HepG2 (cell line): ENCODE results near the gene PDP2. TPM values are rescaled to one million over a fixed set of nuclear protein-coding genes. Genes with fewer than 3 reads are reported as not detected.
A peak's percentile ranks its signal among the peaks of the same experiment; 100 is the strongest.

ENCODE experiments used
- ASH2L ChIP-seq: fragments of 300-600, 200-600 bp; sonication (generic); IDR thresholded peaks from 2 replicates; pipeline ENCODE4 v1.7.0; 2017; ENCODE audit warnings: low read depth, mild to moderate bottlenecking, moderate library complexity, mixed read lengths, low read length; ENCODE audit not compliant: insufficient read length
- CBX1 ChIP-seq: IDR thresholded peaks from one replicate; pipeline ENCODE4 v1.6.1; 2016; ENCODE audit warnings: antibody characterized with exemption, low read depth
- CSRNP1 ChIP-seq: sonication (generic); formaldehyde crosslinking; IDR thresholded peaks from 2 replicates; pipeline ENCODE4 v1.8.1; 2023; ENCODE audit warnings: mild to moderate bottlenecking, missing genetic modification reagents
- HBP1 ChIP-seq: IDR thresholded peaks from 2 replicates; pipeline ENCODE4 v1.6.1; 2016; ENCODE audit warnings: low read depth, control low read depth
- HOXA3 ChIP-seq: sonication (generic); formaldehyde crosslinking; IDR thresholded peaks from 2 replicates; pipeline ENCODE4 v1.5.0; 2020; ENCODE audit warnings: missing genetic modification reagents
- KDM5A ChIP-seq: fragments of 200-600 bp; sonication (generic); IDR thresholded peaks from 2 replicates; pipeline ENCODE4 v1.7.0; 2018; ENCODE audit warnings: antibody characterized with exemption, mild to moderate bottlenecking, low read length, borderline replicate concordance
- KLF6 ChIP-seq: IDR thresholded peaks from 2 replicates; pipeline ENCODE4 v1.8.0; 2016; ENCODE audit warnings: missing biosample characterization, missing genetic modification reagents
- MLX ChIP-seq: IDR thresholded peaks from 2 replicates; pipeline ENCODE4 v1.6.1; 2016
- NFIB ChIP-seq: sonication (generic); formaldehyde crosslinking; IDR thresholded peaks from 2 replicates; pipeline ENCODE4 v1.9.0; 2021; ENCODE audit warnings: missing genetic modification reagents, mild to moderate bottlenecking, borderline replicate concordance
- NR2C2 ChIP-seq: sonication (generic); formaldehyde crosslinking; IDR thresholded peaks from 2 replicates; pipeline ENCODE4 v1.4.0; 2020; ENCODE audit warnings: missing genetic modification reagents, mild to moderate bottlenecking, moderate library complexity, borderline replicate concordance
- PRMT3 ChIP-seq: sonication (generic); formaldehyde crosslinking; IDR thresholded peaks from 2 replicates; pipeline ENCODE4 v1.8.1; 2022; ENCODE audit warnings: low read depth, mild to moderate bottlenecking, moderate library complexity, missing genetic modification reagents, borderline replicate concordance
- RFX5 ChIP-seq: IDR thresholded peaks from 2 replicates; pipeline ENCODE4 v1.6.1; 2011; ENCODE audit warnings: low read depth, low read length, improper control_type of control experiment
- SIX1 ChIP-seq: sonication (generic); formaldehyde crosslinking; IDR thresholded peaks from 2 replicates; pipeline ENCODE4 v1.4.0; 2020; ENCODE audit warnings: missing genetic modification reagents, borderline replicate concordance
- SMARCC2 ChIP-seq: fragments of 450-650 bp; IDR thresholded peaks from 2 replicates; pipeline ENCODE4 v1.6.1; 2017; ENCODE audit warnings: antibody characterized with exemption, mild to moderate bottlenecking
- SP4 ChIP-seq: sonication (generic); formaldehyde crosslinking; IDR thresholded peaks from 2 replicates; pipeline ENCODE4 v1.8.1; 2023; ENCODE audit warnings: mild to moderate bottlenecking, missing genetic modification reagents
- TFDP2 ChIP-seq: sonication (generic); formaldehyde crosslinking; IDR thresholded peaks from 2 replicates; pipeline ENCODE4 v1.4.0; 2020; ENCODE audit warnings: missing genetic modification reagents
- YEATS4 ChIP-seq: sonication (generic); formaldehyde crosslinking; IDR thresholded peaks from 2 replicates; pipeline ENCODE4 v1.4.0; 2020; ENCODE audit warnings: missing genetic modification reagents, borderline replicate concordance
- ZBTB34 ChIP-seq: sonication (generic); formaldehyde crosslinking; IDR thresholded peaks from 2 replicates; pipeline ENCODE4 v1.8.0; 2022; ENCODE audit warnings: mild to moderate bottlenecking, missing genetic modification reagents
- ZNF446 ChIP-seq: sonication (generic); formaldehyde crosslinking; IDR thresholded peaks from 2 replicates; pipeline ENCODE4 v1.5.0; 2020; ENCODE audit warnings: mild to moderate bottlenecking, missing genetic modification reagents
- ZNF558 ChIP-seq: sonication (generic); formaldehyde crosslinking; IDR thresholded peaks from 2 replicates; pipeline ENCODE4 v1.9.0; 2022; ENCODE audit warnings: mild to moderate bottlenecking, missing genetic modification reagents, borderline replicate concordance
- ZNF563 ChIP-seq: sonication (generic); formaldehyde crosslinking; IDR thresholded peaks from 2 replicates; pipeline ENCODE4 v1.8.0; 2022; ENCODE audit warnings: mild to moderate bottlenecking, moderate library complexity, missing genetic modification reagents
- ZNF691 ChIP-seq: sonication (generic); formaldehyde crosslinking; IDR thresholded peaks from 2 replicates; pipeline ENCODE4 v1.4.0; 2020; ENCODE audit warnings: missing genetic modification reagents, low read depth, mild to moderate bottlenecking, borderline replicate concordance
- ZNF792 ChIP-seq: IDR thresholded peaks from 2 replicates; pipeline ENCODE4 v1.6.1; 2016
- polyA plus RNA-seq, 8 experiments: library from polyadenylated mRNA; depleted of rRNA in 3 of 8; stranded (reverse) in 7 of 8; unstranded in 1 of 8; fragments of >200 nt; fragmentation: Illumina TruSeq in 4 of 8; extraction: Trizol in 4 of 8; gene quantifications; 2 replicates each; pipeline versions ENCODE4 v1.2.1 to v1.2.3, GENCODE V29; 2011 to 2016; ENCODE audit warnings: low read depth in 4 of 8, missing spikeins in 1 of 8, mixed read lengths in 1 of 8; ENCODE audit not compliant: insufficient read depth in 1 of 8
- total RNA-seq, 5 experiments: library from RNA; depleted of rRNA; stranded (reverse); fragments of >200 nt; fragmentation: Illumina TruSeq; extraction: Trizol; gene quantifications; 2 replicates each; pipeline ENCODE4 v1.2.3, GENCODE V29; 2016; ENCODE audit warnings: low read depth in 1 of 5

The PDP2 gene
- total and polyA plus RNA-seq, 2 of the 13 experiments (the other 11 are each of a cell fraction or from before 2014, with no cell fraction given) = 12.8 to 15.8 TPM

- TF ChIP-seq TFDP2 (peak; percentile 81), ZNF792 (CRISPR knock-in tag) (peak; percentile 89; the same call in 1 of the 2 replicates), MLX (peak; percentile 48; the same call in 1 of the 2 replicates), KLF6 (CRISPR knock-in tag) (peak; percentile 98), PRMT3 (CRISPR knock-in tag) (peak; percentile 24; the same call in 1 of the 2 replicates), SMARCC2 (no peak), NFIB (CRISPR knock-in tag) (peak; percentile 95; the same call in 1 of the 2 replicates), ASH2L (peak; percentile 96), NR2C2 (CRISPR knock-in tag) (peak; percentile 74), KDM5A (peak; percentile 93), RFX5 (no peak), SIX1 (CRISPR knock-in tag) (no peak), ZNF558 (CRISPR knock-in tag) (peak; percentile 88), ZNF563 (CRISPR knock-in tag) (peak; percentile 91), YEATS4 (CRISPR knock-in tag) (peak; percentile 98), CBX1 (peak; percentile 77), ZNF691 (CRISPR knock-in tag) (peak; percentile 97), CSRNP1 (CRISPR knock-in tag) (0 out of 2 replicates have a peak, but pooled peaks have one; percentile 19), ZBTB34 (CRISPR knock-in tag) (no peak; the same call in 1 of the 2 replicates), SP4 (CRISPR knock-in tag) (peak; percentile 92; the same call in 1 of the 2 replicates), HOXA3 (CRISPR knock-in tag) (peak; percentile 96), ZNF446 (CRISPR knock-in tag) (peak; percentile 95), HBP1 (CRISPR knock-in tag) (peak; percentile 92; the same call in 1 of the 2 replicates)
Observed at GRCh38 chr16:66934138-66934838, 54.0 kb downstream of the PDP2 start, which contains the start of gene CIAO2B (continued).
